ENCODE data around the gene CD34.
"Not testable (repeated sequence)": the region's sequence is repeated elsewhere in the genome, so short reads cannot be mapped to it uniquely, and the experiment has no call there.

Gene CD34

DNA sequence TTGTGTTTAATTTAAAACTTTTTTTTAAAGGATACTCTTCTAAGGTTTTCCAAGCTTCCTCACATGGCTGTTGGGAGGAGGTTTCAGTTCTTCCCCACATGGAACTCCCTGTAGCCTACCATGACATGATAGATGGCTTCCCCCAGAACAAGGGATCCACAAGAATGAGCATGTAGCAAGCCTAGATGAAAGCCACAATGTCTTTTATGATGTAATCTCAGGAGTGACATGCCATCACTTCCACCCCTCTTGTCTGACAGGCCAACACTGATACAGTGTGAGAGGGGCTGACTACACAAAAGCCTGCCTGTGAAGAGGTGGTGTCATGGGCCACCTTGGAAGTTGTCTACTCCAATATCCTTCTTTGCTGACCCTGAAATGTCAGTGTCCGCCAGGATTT lies 32.0 kb downstream of the CD34 start:
- in situ Hi-C loops (cut with MboI; ENCODE audit: low sequenced_read_pairs): no loop called here

DNA sequence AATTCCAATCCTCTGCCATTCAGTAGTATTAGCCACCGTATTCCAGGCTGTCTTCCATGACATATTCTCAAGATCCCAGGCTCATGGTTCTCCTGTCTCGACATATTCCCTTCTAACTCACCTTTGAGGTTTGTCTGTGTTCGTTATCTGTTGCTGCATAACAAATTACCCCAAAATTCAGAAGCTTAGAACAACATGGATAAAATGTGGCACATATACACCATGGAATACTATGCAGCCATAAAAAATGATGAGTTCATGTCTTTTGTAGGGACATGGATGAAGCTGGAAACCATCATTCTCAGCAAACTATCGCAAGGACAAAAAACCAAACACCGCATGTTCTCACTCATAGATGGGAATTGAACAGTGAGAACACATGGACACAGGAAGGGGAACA lies 33.0 kb downstream of the CD34 start:
- in situ Hi-C loops (cut with MboI; ENCODE audit: low sequenced_read_pairs): not testable (repeated sequence)

DNA sequence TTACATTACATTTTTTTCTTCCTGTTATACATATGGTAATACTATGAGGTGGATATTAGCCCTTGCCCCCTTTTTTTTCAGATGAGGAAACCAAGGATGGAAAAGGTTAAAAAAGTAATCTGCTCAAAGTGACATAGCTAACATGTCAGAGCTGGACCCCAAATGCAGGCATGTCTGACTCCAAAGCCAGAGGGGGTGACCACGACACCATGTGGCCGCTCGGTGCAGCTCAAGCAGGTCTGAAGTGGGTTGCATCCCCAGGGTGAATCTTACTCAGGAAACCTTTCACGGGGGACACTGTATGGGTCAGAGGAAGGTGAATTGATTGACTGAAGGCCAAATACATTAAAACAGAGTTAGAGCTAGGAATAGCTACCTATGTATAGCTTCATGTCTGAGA lies 34.8 kb downstream of the CD34 start:
- in situ Hi-C loops (cut with MboI; ENCODE audit: low sequenced_read_pairs): no loop called here

DNA sequence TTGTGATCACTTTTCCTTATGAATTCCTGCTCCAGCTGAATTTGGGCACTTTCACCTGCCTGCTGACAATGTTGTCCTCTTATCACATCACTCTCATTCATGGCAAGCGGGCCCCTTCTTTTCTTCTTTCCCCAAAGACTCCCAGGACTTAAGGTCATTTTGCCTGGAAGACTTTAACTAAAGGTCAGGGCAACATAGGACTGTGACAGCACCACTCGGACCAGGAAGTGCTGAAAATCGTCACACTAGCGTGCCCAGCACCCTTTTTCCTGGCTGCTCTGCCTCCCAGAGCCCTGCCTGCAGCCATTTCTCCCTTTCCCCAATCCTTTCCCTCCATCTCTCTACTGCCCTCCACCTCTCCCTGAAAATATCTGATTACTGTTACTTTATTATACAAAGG lies 35.4 kb downstream of the CD34 start:
- in situ Hi-C loops (cut with MboI; ENCODE audit: low sequenced_read_pairs): no loop called here

DNA sequence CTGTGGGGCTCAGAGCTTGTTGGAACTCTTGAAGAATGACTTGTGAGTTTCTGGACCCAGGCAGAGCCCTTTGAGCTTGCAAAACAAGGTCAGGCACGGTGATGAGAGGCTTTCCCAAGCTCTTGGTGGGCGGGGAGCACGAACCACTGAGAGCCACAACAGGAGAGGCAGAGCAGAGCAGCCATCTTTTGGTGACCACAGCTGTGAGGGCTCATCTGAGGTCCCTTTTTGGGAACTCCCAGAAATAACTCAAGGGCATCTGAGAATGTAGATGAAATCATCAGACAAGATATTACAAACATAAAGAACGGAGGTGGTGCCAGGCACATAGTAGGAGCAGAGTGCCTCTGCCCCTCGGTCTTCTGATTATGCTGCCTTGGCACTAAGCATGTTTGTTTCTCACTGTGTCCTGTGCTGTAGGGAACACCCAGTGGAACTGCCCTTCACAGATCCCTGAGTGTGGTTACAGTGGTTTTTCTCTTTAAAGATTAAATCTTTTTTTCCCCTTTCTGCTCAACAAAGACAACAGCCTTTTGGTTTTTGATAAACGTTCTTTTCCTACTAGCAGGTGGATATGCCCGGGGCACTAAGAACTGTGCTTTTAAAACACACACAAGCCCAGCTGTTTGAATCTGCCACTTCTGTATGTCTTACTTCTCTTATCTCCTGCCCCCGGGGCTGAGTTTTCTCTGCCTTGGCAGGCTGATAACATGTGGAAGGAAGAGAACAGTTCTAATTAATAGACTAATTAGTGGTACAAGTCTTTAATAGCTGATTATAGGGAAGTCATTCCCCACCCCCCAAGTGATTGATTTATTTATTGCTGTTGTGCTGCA lies 37.7 kb downstream of the CD34 start:
- in situ Hi-C loops (cut with MboI; ENCODE audit: low sequenced_read_pairs): loop anchor here (5.0 kb wide), 1 partner anchor 46 kb away; no protein-coding TSS in a partner anchor

DNA sequence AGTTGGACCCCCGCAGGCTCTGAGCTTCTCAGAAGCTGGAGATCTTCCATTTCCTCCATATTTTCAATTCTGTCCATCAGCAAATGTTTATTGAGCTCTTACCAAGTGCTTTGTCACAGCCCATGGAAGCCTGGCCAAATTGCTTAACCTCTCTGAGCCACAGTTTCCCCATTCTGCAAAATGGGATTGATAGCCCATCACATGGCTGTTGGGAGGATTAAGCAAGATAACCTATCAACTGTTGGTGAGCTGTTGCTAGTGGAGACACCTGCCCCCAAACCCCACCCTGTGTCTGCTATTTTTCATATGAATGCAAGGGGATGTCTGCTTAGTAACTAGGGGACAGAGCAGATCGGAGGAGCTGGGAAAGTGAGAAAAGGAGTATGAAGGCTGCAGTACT lies 38.3 kb downstream of the CD34 start:
- in situ Hi-C loops (cut with MboI; ENCODE audit: low sequenced_read_pairs): loop anchor here (5.0 kb wide), 1 partner anchor 45 kb away; no protein-coding TSS in a partner anchor

DNA sequence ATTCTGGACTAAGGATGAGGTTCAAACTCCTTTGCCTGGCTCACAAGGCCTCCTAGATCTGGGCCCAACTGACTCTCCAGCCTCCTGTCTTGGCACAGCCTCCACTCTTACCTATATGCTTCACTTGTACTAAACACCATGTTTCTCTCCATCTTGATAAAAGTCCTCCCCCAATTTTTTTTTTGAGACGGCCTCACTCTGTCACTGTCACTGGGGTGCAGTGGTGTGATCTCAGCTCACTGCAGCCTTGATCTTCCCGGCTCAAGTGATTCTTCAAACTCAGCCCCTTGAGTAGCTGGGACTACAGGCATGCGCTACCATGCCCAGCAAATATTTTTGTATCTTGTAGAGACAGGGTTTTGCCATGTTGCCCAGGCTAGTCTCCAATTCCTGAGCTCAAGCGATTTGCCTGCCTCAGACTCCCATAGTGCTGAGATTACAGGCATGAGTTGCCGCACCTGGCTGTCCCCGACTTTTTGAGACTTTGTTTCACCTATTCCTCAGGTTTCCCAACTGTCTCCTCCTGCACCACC lies 39.7 kb downstream of the CD34 start:
- in situ Hi-C loops (cut with MboI; ENCODE audit: low sequenced_read_pairs): loop anchor here (5.0 kb wide), 1 partner anchor 44 kb away; no protein-coding TSS in a partner anchor

DNA sequence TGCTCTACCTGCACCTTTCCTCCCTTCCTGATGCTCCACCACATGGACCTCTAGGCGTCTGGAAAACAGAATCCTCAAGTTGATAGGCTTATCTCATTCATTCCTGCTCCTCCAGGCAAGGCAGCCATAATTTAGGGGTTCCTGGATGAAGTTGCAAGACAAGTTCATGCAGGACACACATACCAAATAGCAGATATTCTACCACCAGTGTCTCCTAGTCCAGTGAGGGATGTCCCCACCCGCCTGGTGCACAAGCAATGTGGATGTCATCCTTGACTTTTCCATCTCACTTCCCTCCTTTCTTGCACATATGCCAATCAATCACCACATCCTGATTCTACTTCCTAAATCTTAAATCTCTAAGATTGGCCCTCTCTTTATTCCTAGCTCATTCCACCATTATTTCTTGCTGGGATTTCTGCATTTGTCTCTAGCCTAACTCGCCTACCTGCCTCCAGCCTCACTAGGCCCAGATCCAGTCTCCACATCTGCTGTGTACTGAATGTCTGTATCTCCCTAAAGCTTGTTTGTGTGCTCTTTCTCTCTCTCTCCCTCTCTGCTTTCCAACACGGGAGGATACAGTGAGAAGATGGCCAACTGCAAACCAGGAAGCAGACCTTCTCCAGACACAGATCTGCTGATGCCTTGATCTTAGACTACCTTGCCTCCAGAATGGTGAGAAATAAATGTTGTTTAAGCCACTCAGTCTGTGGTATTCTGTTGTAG lies 40.5 kb downstream of the CD34 start:
- in situ Hi-C loops (cut with MboI; ENCODE audit: low sequenced_read_pairs): loop anchor here (5.0 kb wide), 1 partner anchor 43 kb away; no protein-coding TSS in a partner anchor

DNA sequence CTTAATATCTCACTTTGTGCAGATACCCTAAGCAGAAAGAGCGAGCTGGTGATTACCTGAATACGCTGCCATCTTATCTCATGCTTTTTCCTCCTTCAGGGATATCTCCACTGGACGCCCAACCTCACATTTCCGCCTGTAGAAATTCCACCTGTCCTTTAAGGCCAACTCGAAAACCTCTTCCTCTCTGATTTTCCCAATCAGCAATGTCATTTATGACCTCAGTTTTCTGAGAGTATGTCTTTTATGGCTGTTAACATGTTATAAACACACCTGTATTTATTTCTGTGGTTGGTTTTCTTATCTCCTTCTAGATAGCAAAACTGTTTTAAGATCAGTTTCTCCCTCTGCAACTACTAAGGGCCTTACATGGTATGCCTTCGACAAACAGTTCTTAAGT lies 41.1 kb downstream of the CD34 start:
- in situ Hi-C loops (cut with MboI; ENCODE audit: low sequenced_read_pairs): loop anchor here (5.0 kb wide), 1 partner anchor 43 kb away; no protein-coding TSS in a partner anchor

DNA sequence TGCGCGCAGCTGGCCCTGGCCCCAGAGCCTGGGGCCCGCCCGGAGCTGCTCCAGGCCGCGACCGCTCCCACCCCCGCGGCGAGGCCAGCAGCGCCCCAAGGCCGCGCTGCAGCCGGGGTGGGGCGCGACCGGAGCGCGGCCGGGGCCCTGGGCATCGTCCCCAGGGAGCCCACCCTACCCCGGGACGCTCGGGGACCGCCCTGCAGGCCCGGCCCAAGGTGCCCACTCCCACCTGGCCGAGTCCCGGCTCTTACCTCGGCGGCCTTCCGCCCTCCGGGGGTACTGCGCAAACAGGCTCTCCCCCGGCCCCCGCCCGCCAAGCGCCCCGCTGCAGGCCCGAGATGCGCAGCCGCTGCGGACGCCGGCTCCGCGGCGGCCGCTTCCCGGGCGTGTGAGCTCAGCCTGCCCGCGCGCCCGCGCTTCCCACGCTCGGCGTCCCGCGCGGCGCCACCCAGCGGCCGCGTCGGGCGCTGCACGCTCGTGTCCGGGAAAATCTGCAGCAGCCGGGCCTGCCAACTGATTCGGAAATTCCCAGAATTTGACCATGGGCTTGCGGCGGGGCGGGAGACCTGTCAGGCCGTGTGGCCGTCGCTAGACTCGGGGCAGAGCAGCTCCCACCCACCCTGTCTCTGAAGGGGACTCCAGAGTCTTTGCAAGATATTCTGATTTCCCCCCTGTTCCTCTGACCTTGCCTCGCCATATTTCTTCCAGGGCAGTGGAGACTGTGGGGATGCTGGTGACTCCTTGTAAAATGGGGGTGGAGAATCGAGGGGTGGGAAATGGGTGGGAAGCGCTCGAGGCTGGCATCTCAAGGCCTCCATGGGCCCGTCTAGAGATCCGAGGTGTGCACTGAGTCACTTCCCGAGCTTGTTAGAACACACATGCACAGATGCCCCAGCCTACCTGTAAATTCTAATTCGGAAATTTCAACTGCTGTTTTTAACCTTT lies 41.9 kb downstream of the CD34 start:
- in situ Hi-C loops (cut with MboI; ENCODE audit: low sequenced_read_pairs): no loop called here

DNA sequence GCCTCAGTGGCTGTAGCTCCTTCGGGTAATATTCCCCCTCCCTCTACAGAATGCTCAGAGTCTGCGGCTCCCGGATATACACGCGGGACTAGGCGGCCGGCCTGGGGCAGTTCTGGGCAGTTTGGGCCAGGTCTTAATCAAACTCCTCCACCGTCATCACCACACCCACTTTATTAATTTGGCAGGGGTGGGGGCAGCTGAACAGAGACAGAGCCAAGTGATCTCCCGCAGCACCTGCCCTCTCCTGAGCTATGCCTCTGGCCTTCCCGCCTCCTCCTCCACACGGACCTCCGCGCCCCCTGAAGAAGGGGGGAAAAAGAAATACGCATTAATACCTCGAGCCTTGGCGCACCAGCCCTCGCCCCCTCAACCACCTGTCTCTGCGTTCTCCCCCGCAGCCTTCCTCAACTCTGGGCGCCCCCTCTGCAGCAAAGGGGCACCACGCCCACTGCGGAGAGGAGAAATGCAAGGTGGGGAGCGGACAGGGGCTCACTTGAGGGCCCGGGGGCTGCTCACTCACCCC lies 42.6 kb downstream of the CD34 start:
- in situ Hi-C loops (cut with MboI; ENCODE audit: low sequenced_read_pairs): no loop called here

DNA sequence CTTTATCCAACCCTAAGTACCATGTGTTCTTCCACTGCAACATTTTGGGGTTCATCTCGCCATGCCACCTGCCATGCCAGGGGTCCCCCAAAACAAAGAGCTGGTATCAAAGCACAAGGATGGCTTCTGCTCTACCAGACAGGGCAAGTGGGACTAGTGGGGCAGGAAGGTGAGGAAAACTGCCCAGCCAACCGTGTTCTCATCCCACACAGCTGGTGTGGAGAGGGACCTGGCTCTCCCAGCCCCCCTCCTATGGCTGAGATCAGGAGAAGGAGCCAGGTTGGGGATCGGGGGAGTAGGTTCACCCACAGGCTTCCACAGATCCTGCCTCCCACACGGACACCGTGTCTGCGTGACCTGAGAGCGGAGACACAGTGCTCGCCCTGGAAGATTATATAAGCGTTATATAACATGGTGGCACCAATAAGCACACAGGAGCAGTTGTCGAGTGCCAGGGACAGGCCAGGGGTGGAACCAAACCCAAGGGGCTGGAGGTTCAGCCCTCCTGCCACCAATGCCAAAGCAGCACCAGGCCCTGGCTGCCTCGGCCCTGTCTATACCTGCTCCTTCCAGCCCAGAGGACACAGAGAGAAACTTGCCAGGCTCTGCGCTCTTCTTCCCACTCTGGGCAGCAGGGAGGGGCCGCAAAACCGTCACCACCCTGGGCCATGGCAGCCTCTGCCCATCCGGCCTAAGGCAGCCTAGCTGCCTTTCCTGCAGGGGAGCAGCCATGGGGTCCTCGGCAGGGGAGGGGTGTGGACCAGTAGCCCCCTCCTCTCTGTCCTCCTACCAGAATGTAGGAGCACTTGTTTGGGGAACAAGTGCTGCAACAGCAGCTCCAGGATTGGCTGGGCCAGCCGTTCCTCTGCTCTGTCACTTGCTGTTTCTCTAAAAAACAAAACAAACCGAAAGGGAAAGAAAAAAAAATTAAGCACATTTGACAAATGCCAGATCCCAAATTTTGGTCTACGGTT lies 43.5 kb downstream of the CD34 start:
- in situ Hi-C loops (cut with MboI; ENCODE audit: low sequenced_read_pairs): no loop called here

DNA sequence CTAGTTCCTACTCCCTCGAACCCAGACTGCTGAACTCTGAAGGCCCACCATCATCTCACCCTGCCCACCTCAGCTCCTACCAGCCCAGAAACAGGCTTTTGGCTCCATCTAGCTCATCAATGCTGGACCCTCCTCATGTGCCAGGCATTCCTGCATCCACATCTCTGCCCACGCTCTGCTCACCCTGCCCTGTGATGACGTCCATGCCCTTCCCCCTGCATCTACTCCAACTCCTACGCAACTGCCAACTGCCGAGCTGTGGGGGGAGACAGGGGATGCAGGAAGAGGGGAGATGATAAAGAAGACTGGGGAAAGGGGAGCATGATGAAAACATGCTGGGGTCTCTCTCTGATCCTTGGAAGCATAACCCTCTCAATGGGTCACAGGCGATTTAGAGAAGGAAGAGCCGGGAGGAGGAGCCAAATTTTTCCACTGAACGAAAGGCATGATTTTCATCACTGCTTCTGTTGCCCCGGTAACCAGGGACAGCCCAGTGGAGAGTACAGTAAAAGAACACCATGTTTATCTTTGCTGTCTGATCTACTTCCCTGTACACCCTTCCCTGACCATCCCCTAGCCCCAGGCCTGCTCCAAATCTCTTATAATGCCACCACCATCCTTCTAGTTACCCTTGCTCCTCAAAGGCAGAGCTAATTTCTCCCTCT lies 44.3 kb downstream of the CD34 start:
- in situ Hi-C loops (cut with MboI; ENCODE audit: low sequenced_read_pairs): no loop called here

DNA sequence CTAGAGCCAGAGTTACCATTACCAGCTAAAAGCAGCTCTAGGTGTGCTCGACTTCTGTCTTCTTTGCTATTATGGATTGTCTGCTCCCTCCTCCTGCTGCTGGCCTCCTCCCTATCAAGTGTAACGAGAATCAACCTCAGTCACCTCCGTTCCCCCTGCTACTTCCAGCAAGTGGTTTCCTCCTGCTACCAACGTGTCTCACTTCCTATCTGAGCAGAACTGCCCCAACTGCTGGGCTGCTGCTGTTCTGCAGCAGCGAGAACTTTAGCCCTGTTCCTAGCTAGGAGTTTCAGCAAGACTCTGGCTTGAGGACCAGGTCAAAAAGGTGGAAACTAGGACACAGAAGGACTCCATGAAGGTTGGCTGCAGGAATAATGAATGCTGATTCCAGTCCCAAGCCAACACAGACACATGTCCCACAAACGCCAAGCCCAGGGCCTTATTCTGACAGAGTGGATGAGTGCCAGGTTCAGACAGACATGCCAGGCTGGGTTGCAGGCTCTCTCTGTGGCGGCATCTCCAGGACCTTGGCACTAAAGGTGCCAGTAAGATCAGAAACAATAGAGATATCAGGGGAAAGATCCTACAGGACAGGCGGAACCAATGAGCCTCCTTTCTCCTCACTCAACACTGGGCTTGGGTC lies 46.9 kb downstream of the CD34 start:
- in situ Hi-C loops (cut with MboI; ENCODE audit: low sequenced_read_pairs): no loop called here

DNA sequence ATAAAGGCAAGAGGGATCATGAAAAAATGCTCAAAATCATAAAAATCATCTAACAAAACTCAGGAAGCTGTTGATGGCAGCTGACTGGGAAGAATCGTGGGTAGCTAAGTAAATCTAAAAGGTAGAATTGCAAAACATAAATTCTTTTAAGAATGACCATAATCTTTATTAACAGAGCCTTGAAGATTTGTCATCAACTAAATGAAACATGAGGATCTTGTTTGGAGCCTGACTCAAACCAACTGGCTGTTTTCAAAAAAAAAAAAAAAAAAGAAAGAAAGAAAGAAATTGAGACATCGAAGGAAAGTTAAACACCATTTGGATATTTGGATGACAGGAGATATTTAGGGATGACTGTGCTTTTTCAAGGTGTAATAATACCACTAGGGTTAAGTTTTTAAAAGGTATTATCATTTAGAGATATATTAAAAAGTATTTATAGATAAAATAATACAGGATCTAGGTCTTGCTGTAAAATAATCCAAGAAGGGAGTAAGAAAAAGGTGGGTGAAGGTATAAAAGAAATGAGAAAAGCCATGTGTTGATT lies 48.6 kb downstream of the CD34 start:
- in situ Hi-C loops (cut with MboI; ENCODE audit: low sequenced_read_pairs): no loop called here

DNA sequence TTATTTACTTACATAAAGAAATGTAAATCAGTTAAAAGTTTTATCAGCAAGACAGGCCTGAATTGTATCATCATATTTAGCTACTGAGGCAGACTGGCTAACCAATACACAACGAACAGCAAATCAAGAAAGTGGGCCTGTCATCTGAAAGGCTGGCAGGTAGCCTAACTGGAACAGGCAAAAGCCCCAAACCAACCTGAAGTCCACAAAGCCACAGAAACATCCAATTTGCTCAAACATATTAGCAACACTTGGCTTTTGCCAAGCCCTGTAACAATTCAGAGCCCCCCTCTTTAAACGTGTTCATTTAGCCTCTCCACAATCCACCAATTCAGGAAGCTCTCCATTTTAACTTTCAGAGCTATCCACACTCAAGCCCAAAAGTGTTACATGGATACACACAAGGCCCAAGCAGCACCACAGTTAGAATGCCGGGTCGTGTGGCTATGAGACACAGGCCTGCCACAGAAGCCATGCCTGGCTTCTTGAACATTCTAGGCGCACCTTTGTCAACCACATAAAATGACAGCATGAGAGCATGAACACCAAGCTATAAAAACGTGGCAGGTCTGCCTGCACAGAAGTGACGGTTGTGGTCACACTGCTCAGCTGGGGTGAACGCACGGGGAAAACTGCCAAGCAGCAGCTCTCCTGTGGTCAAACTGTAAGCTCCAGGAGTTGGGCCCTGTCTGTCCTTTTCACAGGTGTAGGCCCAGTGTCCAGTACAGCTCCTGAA lies 49.3 kb downstream of the CD34 start:
- in situ Hi-C loops (cut with MboI; ENCODE audit: low sequenced_read_pairs): no loop called here

DNA sequence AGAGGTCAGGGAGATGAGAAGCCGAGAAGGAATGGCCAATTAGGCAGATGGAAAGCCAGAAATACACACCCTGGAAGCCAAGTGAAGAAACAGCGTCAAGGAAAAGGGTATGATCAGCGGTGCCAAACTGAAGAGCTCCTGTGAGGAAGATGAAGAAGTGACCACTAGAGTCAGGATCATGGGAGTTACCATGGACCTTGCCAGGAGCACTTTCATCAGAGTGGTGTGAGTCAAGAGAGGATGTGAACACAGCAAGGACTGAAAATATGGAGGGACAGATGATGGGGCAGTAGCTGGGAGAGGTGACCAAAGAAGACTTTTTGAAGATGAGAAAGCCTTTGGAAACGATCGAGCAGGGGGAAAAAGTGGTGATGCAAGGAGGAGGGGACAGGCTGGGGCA lies 50.4 kb downstream of the CD34 start:
- in situ Hi-C loops (cut with MboI; ENCODE audit: low sequenced_read_pairs): no loop called here
